A673 (cell line): ENCODE data around the gene GIT2. TPM values are rescaled to one million over a fixed set of nuclear protein-coding genes. Genes with fewer than 3 reads are reported as not detected.
"Not testable (repeated sequence)": the region's sequence is repeated elsewhere in the genome, so short reads cannot be mapped to it uniquely, and the experiment has no call there.

ENCODE experiments used
- BruUV-seq: library from RNA; stranded (reverse); fragments of 400-500 nt; replicated peaks from 2 replicates; lab custom pipeline; 2021; lab: Mats Ljungman, UMichigan
- CTCF ChIA-PET: fragments of 300-600 bp; sonication (Branson Sonifier 250); formaldehyde crosslinking; loops from one replicate; lab custom pipeline; 2022; ENCODE audit warnings: antibody characterized with exemption; lab: Charles Lee
- POLR2A ChIA-PET: fragments of 300-600 bp; sonication (Branson Sonifier 250); formaldehyde crosslinking; loops from one replicate; lab custom pipeline; 2022; ENCODE audit warnings: antibody characterized with exemption; ENCODE audit not compliant: low non-redundant PET; lab: Charles Lee
- DNase-seq: peaks from one replicate; pipeline ENCODE4 v3.0.0-alpha.2; 2015; ENCODE audit warnings: low spot score
- H3K27ac ChIP-seq: fragments of 200-600 bp; sonication (generic); 2 replicates; pipeline ENCODE4 v1.5.1; 2016; ENCODE audit warnings: mixed run types, low read depth, mild to moderate bottlenecking, mixed read lengths, antibody characterized with exemption, low read length; ENCODE audit not compliant: poor library complexity, severe bottlenecking
- H3K27me3 ChIP-seq: fragments of 200-600 bp; sonication (generic); replicated peaks from 2 replicates; pipeline ENCODE4 v1.6.1; 2017; ENCODE audit warnings: mixed run types, low read depth, mild to moderate bottlenecking, mixed read lengths, antibody characterized with exemption, low read length; ENCODE audit not compliant: insufficient read depth, poor library complexity
- H3K36me3 ChIP-seq: fragments of 200-600 bp; sonication (generic); 2 replicates; pipeline ENCODE4 v1.6.1; 2016; ENCODE audit warnings: mixed run types, mild to moderate bottlenecking, mixed read lengths, antibody characterized with exemption, low read length; ENCODE audit not compliant: insufficient read depth, poor library complexity, severe bottlenecking
- H3K4me1 ChIP-seq: fragments of 200-600 bp; sonication (generic); 2 replicates; pipeline ENCODE4 v1.6.1; 2017; ENCODE audit warnings: mixed run types, mild to moderate bottlenecking, mixed read lengths, antibody characterized with exemption, low read length; ENCODE audit not compliant: insufficient read depth, poor library complexity, severe bottlenecking
- H3K4me3 ChIP-seq: fragments of 200-600 bp; sonication (generic); 2 replicates; pipeline ENCODE4 v1.5.1; 2016; ENCODE audit warnings: low read depth, mixed run types, mild to moderate bottlenecking, mixed read lengths, low read length; ENCODE audit not compliant: poor library complexity, severe bottlenecking
- H3K9me3 ChIP-seq: fragments of 200-600 bp; sonication (generic); 2 replicates; pipeline ENCODE4 v1.6.1; 2016; ENCODE audit warnings: mixed run types, low read depth, mild to moderate bottlenecking, mixed read lengths, antibody characterized with exemption, low read length; ENCODE audit not compliant: poor library complexity, severe bottlenecking
- EZH2 ChIP-seq: fragments of 200-600 bp; sonication (generic); IDR thresholded peaks from 2 replicates; pipeline ENCODE4 v1.6.1; 2017; ENCODE audit warnings: borderline replicate concordance, low read depth, mild to moderate bottlenecking, mixed read lengths, antibody characterized with exemption, low read length; ENCODE audit not compliant: poor library complexity, severe bottlenecking
- intact Hi-C: fragments of 100-400 bp; cut with micrococcal nuclease; formaldehyde crosslinking; loops from one replicate; pipeline ENCODE4 v1.10.0; 2022; ENCODE audit not compliant: unreplicated experiment
- total RNA-seq: library from RNA; stranded (reverse); gene quantifications from 2 replicates; pipeline ENCODE4 v1.2.3, GENCODE V29; 2021
- TF ChIP-seq, protein P1 (sequence below): fragments of 300-800, 200-600 bp; sonication (generic); conservative IDR thresholded peaks from 2 replicates; pipeline ENCODE4 v1.5.1; 2017; ENCODE audit warnings: low read depth, mild to moderate bottlenecking, antibody characterized with exemption, low read length, moderate library complexity, mixed read lengths

The GIT2 gene
- total RNA-seq, 1 experiment from 2014 or later = 48.1 TPM

DNA sequence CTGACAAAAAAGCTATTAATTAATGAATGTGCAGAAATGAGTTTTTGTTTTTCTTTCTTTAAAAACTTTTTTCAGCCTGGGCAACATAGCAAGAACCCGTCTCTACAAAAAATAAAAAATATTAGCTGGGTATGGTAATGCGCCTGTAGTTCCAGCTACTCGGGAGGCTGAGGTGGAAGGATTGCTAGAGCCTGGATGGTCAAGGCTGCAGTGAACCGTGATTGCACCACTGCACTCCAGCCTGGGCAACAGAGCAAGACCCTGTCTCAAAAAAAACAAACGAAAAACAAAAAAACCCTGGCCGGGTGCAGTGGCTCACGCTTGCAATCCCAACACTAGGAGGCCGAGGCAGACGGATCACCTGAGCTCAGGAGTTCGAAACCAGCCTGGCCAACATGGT, 7.9 kb downstream of the GIT2 start:
- no TSS peak for BruUV-seq
- DNase-seq = no peak
- peaks cover 28% of the 10 kb centered on the region for H3K36me3 ChIP-seq
- no peak overlapping the region for H3K4me3 ChIP-seq
- intact Hi-C loops = no loop called here
- H3K9me3 ChIP-seq = no peaks in the 10 kb centered on the region
- no peaks in the 10 kb centered on the region for H3K4me1 ChIP-seq
- ChIA-PET POLR2A (no interaction called here), CTCF (no interaction called here)
- no peak overlapping the region for H3K27ac ChIP-seq
- no peak for TF ChIP-seq EZH2
- TF ChIP-seq, protein P1, sequence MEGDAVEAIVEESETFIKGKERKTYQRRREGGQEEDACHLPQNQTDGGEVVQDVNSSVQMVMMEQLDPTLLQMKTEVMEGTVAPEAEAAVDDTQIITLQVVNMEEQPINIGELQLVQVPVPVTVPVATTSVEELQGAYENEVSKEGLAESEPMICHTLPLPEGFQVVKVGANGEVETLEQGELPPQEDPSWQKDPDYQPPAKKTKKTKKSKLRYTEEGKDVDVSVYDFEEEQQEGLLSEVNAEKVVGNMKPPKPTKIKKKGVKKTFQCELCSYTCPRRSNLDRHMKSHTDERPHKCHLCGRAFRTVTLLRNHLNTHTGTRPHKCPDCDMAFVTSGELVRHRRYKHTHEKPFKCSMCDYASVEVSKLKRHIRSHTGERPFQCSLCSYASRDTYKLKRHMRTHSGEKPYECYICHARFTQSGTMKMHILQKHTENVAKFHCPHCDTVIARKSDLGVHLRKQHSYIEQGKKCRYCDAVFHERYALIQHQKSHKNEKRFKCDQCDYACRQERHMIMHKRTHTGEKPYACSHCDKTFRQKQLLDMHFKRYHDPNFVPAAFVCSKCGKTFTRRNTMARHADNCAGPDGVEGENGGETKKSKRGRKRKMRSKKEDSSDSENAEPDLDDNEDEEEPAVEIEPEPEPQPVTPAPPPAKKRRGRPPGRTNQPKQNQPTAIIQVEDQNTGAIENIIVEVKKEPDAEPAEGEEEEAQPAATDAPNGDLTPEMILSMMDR = no peak
- H3K27me3 ChIP-seq = no peaks in the 10 kb centered on the region

DNA sequence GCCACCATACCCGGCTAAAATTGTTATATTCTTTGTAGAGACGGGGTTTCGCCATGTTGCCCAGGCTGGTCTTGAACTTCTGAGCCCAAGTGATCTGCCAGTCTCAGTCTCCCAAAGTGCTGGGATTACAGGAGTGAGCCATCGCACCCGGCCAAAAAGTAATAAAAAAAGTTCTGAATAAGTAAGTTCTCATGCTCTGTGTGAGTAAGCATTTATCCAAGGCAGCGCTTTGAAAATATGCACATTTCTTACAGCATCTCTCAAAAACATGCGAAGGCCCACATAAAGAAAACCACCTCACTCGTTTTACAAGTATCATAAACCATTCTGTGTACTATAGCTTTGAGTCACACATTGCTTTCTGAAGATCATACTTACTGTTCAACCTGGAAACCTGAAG, 8.6 kb downstream of the GIT2 start:
- Histone ChIP-seq H3K27me3 (no peaks in the 10 kb centered on the region), H3K4me1 (no peaks in the 10 kb centered on the region), H3K9me3 (no peaks in the 10 kb centered on the region), H3K27ac (no peak overlapping the region), H3K4me3 (no peak overlapping the region), H3K36me3 (peaks cover 35% of the 10 kb centered on the region)
- BruUV-seq = no TSS peak
- CTCF ChIA-PET = no interaction called here
- no peak for DNase-seq
- TF ChIP-seq EZH2 = no peak
- TF ChIP-seq, protein P1 = no peak
- intact Hi-C loops = no loop called here
- POLR2A ChIA-PET = no interaction called here

DNA sequence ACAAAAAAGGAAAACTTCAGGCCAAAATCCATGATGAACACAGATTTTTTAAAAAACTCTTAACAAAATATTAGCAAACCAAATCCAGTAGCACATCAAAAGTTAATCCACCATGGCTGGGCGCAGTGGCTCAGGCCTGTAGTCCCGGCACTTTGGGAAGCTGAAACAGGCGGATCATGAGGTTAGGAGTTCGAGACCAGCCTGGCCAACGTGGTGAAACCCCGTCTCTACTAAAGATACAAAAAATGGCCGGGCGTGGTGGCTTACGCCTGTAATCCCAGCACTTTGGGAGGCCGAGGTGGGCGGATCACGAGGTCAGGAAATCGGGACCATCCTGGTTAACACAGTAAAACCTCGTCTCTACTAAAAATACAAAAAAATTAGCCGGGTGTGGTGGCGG, 9.9 kb downstream of the GIT2 start:
- intact Hi-C loops, POLR2A ChIA-PET: not testable (repeated sequence)

DNA sequence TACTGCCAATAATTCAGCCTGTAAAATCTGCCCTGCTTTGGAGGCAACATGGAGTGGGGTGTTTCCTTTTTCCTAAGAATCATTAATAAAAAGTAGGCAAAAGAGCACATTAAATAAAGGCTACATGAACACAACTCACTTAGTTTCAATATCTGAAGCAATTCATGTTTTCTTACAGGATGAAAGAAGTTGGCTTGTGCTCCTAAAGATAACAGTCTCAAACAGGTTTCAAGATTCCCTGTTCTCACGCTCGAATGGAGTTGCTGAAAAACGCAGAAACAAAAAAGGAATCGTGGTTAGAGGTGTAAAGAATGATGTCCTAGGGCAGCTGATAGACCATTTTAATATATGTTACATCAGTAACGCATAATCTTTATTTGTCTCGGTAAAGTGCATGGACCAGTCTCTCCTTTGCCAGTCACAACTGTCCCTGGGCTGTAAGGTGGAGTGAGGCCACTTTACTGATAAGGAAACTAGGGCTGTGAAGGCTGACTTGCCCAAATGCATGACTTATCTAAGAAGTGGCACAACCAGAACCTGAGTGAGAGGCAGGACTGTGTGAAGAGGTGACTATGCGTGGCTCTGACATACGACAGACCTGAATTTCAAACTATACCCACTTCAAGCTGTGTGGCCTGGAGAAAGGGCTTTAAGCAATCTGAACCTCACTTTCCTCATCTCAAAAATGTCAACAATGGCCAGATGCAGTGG, 12.6 kb downstream of the GIT2 start:
- Histone ChIP-seq H3K27me3 (no peaks in the 10 kb centered on the region), H3K36me3 (peaks cover 69% of the 10 kb centered on the region), H3K4me3 (no peak overlapping the region), H3K27ac (no peak overlapping the region), H3K4me1 (no peaks in the 10 kb centered on the region), H3K9me3 (no peaks in the 10 kb centered on the region)
- ChIA-PET POLR2A (no interaction called here), CTCF (no interaction called here)
- no TSS peak for BruUV-seq
- no peak for DNase-seq
- intact Hi-C loops = no loop called here
- TF ChIP-seq EZH2 = no peak
- TF ChIP-seq, protein P1 = no peak

More for the DNA sequence above, 9.9 kb downstream of the GIT2 start:
- not testable (repeated sequence) for H3K4me1 ChIP-seq, DNase-seq, H3K27ac ChIP-seq, BruUV-seq, H3K27me3 ChIP-seq, H3K9me3 ChIP-seq, H3K4me3 ChIP-seq
- CTCF ChIA-PET = interaction anchor here (0.6 to 1.0 kb wide), 2 partner anchors 12 to 49 kb away, joined by 4 read pairs; no protein-coding TSS in a partner anchor
- H3K36me3 ChIP-seq = peaks cover 49% of the 10 kb centered on the region
